ENCODE measurements around the gene CAMK1D.

The CAMK1D gene

GRCh38 chr10:12510501-12510941 is 161.2 kb downstream of the CAMK1D start:
- DNase-seq (ENCODE audit: extremely low read depth in 1 of 2, low read depth in 1 of 2) = no peak

DNA sequence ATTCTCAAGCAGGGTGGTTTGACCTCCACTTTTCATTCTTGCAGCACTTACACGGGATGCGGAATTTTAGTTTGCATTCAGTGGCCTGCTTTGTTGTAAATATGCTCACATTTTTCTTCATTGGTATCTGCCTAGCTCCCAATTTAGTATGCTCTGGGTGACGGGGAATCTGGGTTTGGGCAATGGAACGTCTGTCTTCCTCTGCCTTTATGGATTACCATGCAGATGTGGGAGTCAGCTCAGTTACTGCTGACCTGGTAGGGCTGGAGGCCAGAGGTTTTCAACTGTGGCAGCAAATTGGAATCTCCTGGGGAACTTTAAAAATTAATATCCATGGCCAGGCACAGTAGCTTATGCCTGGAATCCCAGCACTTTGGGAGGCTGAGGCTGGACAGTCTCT is 161.6 kb downstream of the CAMK1D start:
- no peak for DNase-seq (ENCODE audit: extremely low read depth in 1 of 2, low read depth in 1 of 2)

GRCh38 chr10:12511651-12512050 is 162.3 kb downstream of the CAMK1D start:
- no peak for DNase-seq (ENCODE audit: extremely low read depth in 1 of 2, low read depth in 1 of 2)

DNA sequence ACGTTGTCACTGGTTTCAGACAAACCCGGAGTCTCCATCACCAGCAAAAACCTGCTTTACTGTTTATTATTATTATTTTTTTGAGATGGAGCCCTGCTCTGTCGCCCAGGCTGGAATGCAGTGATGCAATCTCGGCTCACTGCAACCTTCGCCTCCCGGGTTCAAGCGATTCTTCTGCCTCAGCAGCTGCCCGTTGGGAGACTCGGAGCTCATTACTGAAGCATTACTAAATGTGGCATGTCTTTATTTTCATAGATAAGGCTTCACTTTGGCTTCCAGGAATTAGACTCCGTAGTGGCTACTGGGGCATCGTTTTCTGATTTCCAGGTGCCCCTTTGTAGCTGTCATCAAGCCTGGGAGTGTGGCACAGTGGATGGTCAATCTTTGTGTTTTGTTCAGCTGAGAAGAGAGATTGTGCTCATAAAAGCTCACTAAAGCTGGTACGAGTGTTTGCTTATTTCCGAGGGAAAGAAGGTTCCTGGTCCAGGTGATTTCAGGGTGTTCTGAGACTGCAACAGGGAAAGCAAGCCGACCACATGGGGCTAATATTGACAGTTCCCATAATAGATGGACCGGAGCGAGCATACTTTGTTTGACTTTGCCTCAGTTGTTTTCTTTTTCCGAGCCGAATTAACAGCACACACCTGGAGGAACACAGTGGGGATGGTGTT is 163.1 kb downstream of the CAMK1D start:
- DNase-seq (ENCODE audit: extremely low read depth in 1 of 2, low read depth in 1 of 2) = no peak

DNA sequence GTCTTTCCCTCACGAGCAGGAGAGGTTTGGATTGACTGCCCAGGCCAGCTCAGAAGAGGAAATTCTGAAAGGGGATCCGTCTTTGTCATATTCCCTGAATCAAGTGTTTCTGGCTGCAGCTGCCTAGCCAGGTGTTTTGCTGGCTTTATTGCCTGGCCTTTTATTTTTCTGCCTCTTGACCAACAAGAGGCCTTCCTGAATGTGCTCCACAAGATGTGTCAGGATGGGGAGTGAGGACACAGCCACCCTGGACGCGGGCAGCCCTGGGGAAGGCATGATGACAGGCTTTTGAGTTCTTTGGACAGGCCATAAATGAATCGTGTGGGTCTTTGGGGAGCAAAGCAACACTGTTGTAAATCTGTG is 163.6 kb downstream of the CAMK1D start:
- DNase-seq (ENCODE audit: extremely low read depth in 1 of 2, low read depth in 1 of 2) = no peak

DNA sequence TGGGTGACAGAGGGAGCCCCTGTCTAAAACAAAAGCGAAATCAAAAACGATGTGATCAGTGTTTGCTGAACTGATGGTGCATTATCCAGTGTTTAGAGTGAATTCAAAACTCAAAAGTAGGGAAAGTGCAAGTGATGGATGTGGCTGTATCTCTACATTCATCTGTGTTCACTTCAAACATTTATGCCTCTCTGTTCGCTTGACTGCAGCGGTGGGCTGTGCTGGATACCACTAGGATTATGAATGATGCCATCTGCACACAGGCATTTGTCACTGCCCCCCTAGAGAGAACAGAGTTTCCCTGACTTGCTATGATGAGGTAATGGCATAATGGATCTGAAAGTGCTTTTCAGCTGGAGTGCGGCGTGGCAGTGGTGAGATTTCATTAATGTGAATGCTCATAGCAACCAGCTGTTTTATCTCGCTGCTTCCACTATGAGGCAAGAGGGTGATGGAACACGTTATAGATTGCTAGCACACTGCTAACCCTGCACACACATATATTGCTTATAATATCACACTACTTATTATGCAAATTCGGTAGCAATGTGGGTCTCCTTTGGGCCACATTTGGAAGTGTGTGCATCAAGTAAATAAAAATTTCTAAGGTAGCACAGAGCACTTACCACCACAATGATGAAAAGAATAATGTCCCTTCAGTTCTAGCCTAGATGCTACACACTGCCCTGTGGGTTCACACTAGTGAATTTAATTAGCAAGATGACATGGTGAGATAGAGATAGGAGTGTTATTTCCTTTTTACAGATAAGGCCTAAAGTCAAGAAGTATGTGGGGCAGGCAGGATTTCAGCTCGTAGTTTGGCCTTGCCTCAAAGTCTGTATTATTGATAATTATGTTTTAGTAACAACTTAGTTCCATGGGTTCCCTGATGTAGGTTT is 164.7 kb downstream of the CAMK1D start:
- DNase-seq (ENCODE audit: extremely low read depth in 1 of 2, low read depth in 1 of 2) = no peak

- DNase-seq (ENCODE audit: extremely low read depth in 1 of 2, low read depth in 1 of 2) = no peak
These were observed 168.7 kb downstream of the CAMK1D start for GRCh38 chr10:12518024-12518423.

GRCh38 chr10:12521423-12521822 is 172.1 kb downstream of the CAMK1D start:
- no peak for DNase-seq (ENCODE audit: extremely low read depth in 1 of 2, low read depth in 1 of 2)

- no peak for DNase-seq (ENCODE audit: extremely low read depth in 1 of 2, low read depth in 1 of 2)
These were observed 177.0 kb downstream of the CAMK1D start for GRCh38 chr10:12526311-12526710.

DNA sequence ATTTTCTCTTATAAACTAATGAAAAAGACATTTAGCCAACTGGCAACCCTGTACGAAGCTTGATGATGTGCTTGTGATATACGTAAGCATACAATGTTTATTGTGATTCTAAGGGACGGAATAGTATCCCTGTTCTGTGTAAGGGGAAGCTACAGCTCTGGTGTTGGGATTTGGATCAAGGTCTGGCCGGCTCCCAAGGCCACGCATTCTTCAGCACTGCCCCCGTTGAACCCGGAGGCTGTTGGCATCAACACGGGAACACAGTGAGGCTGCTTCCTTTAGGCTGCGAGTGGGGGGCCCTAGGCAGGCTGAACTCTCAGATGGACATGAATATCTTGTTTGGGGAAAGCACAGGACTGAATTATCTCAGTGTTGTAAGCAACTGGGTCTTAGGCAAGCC is 180.6 kb downstream of the CAMK1D start:
- DNase-seq (ENCODE audit: extremely low read depth in 1 of 2, low read depth in 1 of 2) = no peak

GRCh38 chr10:12531305-12532220 is 182.2 kb downstream of the CAMK1D start:
- DNase-seq (ENCODE audit: extremely low read depth in 1 of 2, low read depth in 1 of 2) = no peak

- DNase-seq (ENCODE audit: extremely low read depth in 1 of 2, low read depth in 1 of 2) = no peak
These were observed 183.8 kb downstream of the CAMK1D start for GRCh38 chr10:12533151-12533550.

GRCh38 chr10:12533723-12534122 is 184.4 kb downstream of the CAMK1D start:
- DNase-seq (ENCODE audit: extremely low read depth in 1 of 2, low read depth in 1 of 2) = no peak

GRCh38 chr10:12534824-12535223 is 185.5 kb downstream of the CAMK1D start:
- no peak for DNase-seq (ENCODE audit: extremely low read depth in 1 of 2, low read depth in 1 of 2)

DNA sequence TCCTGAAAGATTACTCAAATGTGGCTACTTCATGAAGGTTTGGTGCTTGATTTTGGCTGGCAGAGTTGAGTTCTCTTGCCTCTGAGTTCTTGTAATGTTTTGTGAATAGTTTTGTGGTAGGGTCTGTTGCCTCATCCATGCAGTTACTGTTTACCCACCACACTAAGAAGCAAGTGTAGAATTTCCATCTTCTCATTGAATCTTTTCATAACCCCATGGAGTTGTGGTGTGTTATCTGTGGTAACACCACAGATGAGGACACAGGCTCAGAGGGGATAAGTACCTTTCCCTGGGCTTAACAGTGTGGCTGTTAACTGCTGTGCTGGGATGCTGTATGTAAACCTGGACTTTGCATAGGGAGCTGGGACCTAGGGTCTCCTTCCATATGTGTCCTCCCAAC is 186.3 kb downstream of the CAMK1D start:
- DNase-seq (ENCODE audit: extremely low read depth in 1 of 2, low read depth in 1 of 2) = no peak

GRCh38 chr10:12538491-12538995 is 189.2 kb downstream of the CAMK1D start:
- DNase-seq (ENCODE audit: extremely low read depth in 1 of 2, low read depth in 1 of 2) = no peak

- DNase-seq (ENCODE audit: extremely low read depth in 1 of 2, low read depth in 1 of 2) = no peak
These were observed 190.2 kb downstream of the CAMK1D start for GRCh38 chr10:12539350-12540164.

- no peak for DNase-seq (ENCODE audit: extremely low read depth in 1 of 2, low read depth in 1 of 2)
These were observed 191.0 kb downstream of the CAMK1D start for GRCh38 chr10:12540341-12540781.

- DNase-seq (ENCODE audit: extremely low read depth in 1 of 2, low read depth in 1 of 2) = no peak
These were observed 192.2 kb downstream of the CAMK1D start for GRCh38 chr10:12541446-12542067.

Measured in activated CD8-positive, alpha-beta memory T cell treated with anti-CD3 and anti-CD28 coated beads for 1 hour (primary cell).